ENCODE results near the gene FIBP.

DNA sequence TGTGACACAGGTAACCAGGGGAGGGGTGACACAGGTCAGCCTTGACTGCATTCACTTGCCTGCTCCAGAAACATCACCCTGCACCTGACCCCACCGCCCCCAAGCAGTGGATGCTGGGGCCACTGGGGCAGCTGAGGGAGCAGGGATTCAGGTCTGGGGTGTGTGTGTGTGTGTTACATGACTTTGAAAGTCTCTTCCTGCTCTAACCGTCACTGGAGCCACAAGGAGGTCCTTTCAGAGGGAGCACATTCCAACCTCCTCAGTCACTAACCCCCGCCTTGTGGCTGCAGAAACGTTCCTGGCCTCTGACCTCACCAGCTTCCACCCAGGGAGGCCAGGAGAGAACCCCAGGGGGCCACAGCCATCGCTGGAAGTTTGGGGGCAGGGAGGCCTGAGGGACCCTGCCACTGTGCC lies 14.8 kb upstream of the FIBP start:
- TF ChIP-seq, protein P1, sequence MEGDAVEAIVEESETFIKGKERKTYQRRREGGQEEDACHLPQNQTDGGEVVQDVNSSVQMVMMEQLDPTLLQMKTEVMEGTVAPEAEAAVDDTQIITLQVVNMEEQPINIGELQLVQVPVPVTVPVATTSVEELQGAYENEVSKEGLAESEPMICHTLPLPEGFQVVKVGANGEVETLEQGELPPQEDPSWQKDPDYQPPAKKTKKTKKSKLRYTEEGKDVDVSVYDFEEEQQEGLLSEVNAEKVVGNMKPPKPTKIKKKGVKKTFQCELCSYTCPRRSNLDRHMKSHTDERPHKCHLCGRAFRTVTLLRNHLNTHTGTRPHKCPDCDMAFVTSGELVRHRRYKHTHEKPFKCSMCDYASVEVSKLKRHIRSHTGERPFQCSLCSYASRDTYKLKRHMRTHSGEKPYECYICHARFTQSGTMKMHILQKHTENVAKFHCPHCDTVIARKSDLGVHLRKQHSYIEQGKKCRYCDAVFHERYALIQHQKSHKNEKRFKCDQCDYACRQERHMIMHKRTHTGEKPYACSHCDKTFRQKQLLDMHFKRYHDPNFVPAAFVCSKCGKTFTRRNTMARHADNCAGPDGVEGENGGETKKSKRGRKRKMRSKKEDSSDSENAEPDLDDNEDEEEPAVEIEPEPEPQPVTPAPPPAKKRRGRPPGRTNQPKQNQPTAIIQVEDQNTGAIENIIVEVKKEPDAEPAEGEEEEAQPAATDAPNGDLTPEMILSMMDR (IDR thresholded peaks at IDR 0.05; ENCODE audit: borderline replicate concordance, extremely low read depth, low read length, poor library complexity, severe bottlenecking) = no peak
- no peak for TF ChIP-seq EZH2 (IDR thresholded peaks at IDR 0.05; ENCODE audit: borderline replicate concordance, low read depth, low read length, severe bottlenecking)
